HCT116 (cell line): ENCODE data around the gene CDK13. TPM values are rescaled to one million over a fixed set of nuclear protein-coding genes. Genes with fewer than 3 reads are reported as not detected.

ENCODE experiments used
- ATAC-seq: fragments of 200-7000 bp; cut with Tn5 transposase; 2 replicates; pipeline ENCODE4 v1.9.1; 2020; ENCODE audit warnings: mild to moderate bottlenecking, moderate library complexity
- BruUV-seq: library from RNA; stranded (reverse); fragments of 400-500 nt; replicated peaks from 2 replicates; lab custom pipeline; 2021; lab: Mats Ljungman, UMichigan
- CTCF ChIA-PET: fragments of 300-600 bp; sonication (Branson Sonifier 250); formaldehyde crosslinking; loops from one replicate; lab custom pipeline; 2021; ENCODE audit warnings: antibody characterized with exemption; lab: Charles Lee
- POLR2A ChIA-PET: fragments of 300-600, 350-600 bp; sonication (Branson Sonifier 250); formaldehyde crosslinking; loops from one replicate; lab custom pipeline; 2021; ENCODE audit warnings: antibody characterized with exemption; lab: Charles Lee
- RAD21 ChIA-PET, 2 experiments: fragments of 300-600 bp; sonication (Branson Sonifier 250); formaldehyde crosslinking; loops; one replicate each; lab custom pipeline; 2023; ENCODE audit warnings: low total read pairs in 2 of 2; ENCODE audit not compliant: uncharacterized antibody in 2 of 2, unreplicated experiment in 2 of 2, low non-redundant PET in 1 of 2; lab: Charles Lee
- DNase-seq: peaks from one replicate; pipeline ENCODE4 v3.0.0-alpha.2; 2010; ENCODE audit warnings: low read depth, low spot score
- H2AFZ ChIP-seq: fragments of 200-600 bp; shearing (Covaris generic), sonication (generic); 2 replicates; pipeline ENCODE4 v1.6.1; 2017; ENCODE audit warnings: low read depth, mixed run types, mixed read lengths, antibody characterized with exemption, low read length; ENCODE audit not compliant: poor library complexity, severe bottlenecking
- H3K27ac ChIP-seq: 2 replicates; pipeline ENCODE4 v1.5.1; 2012; ENCODE audit warnings: low read depth, low read length
- H3K27me3 ChIP-seq: fragments of 200-600 bp; sonication (generic); 2 replicates; pipeline ENCODE4 v1.6.1; 2016; ENCODE audit warnings: mixed run types, low read length, mixed read lengths; ENCODE audit not compliant: insufficient read depth
- H3K36me3 ChIP-seq, 2 experiments: fragments of 200-500 bp in 1 of 2; fragments of 200-600 bp in 1 of 2; sonication (Bioruptor generic) in 1 of 2; sonication (generic) in 1 of 2; 2 replicates each; pipeline versions ENCODE4 v1.5.1 to v1.6.1; 2014 to 2016; ENCODE audit warnings: low read length in 2 of 2, inconsistent platforms in 1 of 2, mixed read lengths in 1 of 2, mixed run types in 1 of 2; ENCODE audit not compliant: insufficient read depth in 2 of 2, control insufficient read depth in 1 of 2
- H3K4me1 ChIP-seq, 2 experiments: fragments of 200-600 bp in 1 of 2; sonication (generic) in 1 of 2; 2 replicates each; pipeline versions ENCODE4 v1.5.1 to v1.6.1; 2012 to 2017; ENCODE audit warnings: low read length in 2 of 2, inconsistent platforms in 1 of 2, mild to moderate bottlenecking in 1 of 2, mixed read lengths in 1 of 2, mixed run types in 1 of 2, moderate library complexity in 1 of 2; ENCODE audit not compliant: insufficient read depth in 2 of 2, control insufficient read depth in 1 of 2
- H3K4me2 ChIP-seq: fragments of 200-600 bp; sonication (generic); 2 replicates; pipeline ENCODE4 v1.6.1; 2017; ENCODE audit warnings: mixed run types, low read length, mixed read lengths
- H3K4me3 ChIP-seq, 2 experiments: fragments of 200-600 bp in 1 of 2; sonication (generic) in 1 of 2; replicated peaks in 1 of 2; 2 replicates each; pipeline ENCODE4 v1.5.1; 2011 to 2016; ENCODE audit warnings: low read length in 2 of 2, control low read depth in 1 of 2, low read depth in 1 of 2, mild to moderate bottlenecking in 1 of 2, mixed read lengths in 1 of 2, mixed run types in 1 of 2
- H3K79me2 ChIP-seq: fragments of 200-600 bp; sonication (generic); 2 replicates; pipeline ENCODE4 v1.6.1; 2017; ENCODE audit warnings: mild to moderate bottlenecking, mixed run types, low read length, moderate library complexity, mixed read lengths; ENCODE audit not compliant: insufficient read depth
- H3K9ac ChIP-seq: fragments of 200-600 bp; sonication (generic); 2 replicates; pipeline ENCODE4 v1.6.1; 2016; ENCODE audit warnings: low read length, mixed read lengths
- H3K9me2 ChIP-seq: fragments of 200-600 bp; sonication (generic), shearing (Covaris generic); 2 replicates; pipeline ENCODE4 v1.6.1; 2017; ENCODE audit warnings: mixed run types, mild to moderate bottlenecking, moderate library complexity; ENCODE audit not compliant: insufficient read depth
- H3K9me3 ChIP-seq, 2 experiments: fragments of 200-500 bp in 1 of 2; fragments of 200-600 bp in 1 of 2; sonication (Bioruptor generic) in 1 of 2; sonication (generic) in 1 of 2; 2 replicates each; pipeline ENCODE4 v1.6.1; 2014 to 2017; ENCODE audit warnings: low read length in 2 of 2, mixed read lengths in 2 of 2, inconsistent platforms in 1 of 2, low read depth in 1 of 2, mild to moderate bottlenecking in 1 of 2, mixed run types in 1 of 2, moderate library complexity in 1 of 2; ENCODE audit not compliant: control insufficient read depth in 1 of 2, insufficient read depth in 1 of 2
- H4K20me1 ChIP-seq: fragments of 200-600 bp; sonication (generic), shearing (Covaris generic); 2 replicates; pipeline ENCODE4 v1.6.1; 2017; ENCODE audit warnings: mixed run types, mild to moderate bottlenecking, moderate library complexity; ENCODE audit not compliant: insufficient read depth
- CBX3 ChIP-seq: IDR thresholded peaks from 2 replicates; pipeline ENCODE4 v1.6.1; 2012; ENCODE audit warnings: low read depth
- CEBPB ChIP-seq: IDR thresholded peaks from 2 replicates; pipeline ENCODE4 v1.6.1; 2012; ENCODE audit warnings: low read depth
- EGR1 ChIP-seq: IDR thresholded peaks from 2 replicates; pipeline ENCODE4 v1.6.1; 2012; ENCODE audit warnings: low read depth
- EZH2 ChIP-seq: fragments of 200-600 bp; sonication (generic); IDR thresholded peaks from 2 replicates; pipeline ENCODE4 v1.6.1; 2017; ENCODE audit warnings: antibody characterized with exemption, mixed run types
- JUND ChIP-seq: IDR thresholded peaks from 2 replicates; pipeline ENCODE4 v1.6.1; 2012
- POLR2A ChIP-seq: IDR thresholded peaks from 2 replicates; pipeline ENCODE4 v1.7.0; 2011; ENCODE audit warnings: borderline replicate concordance; ENCODE audit not compliant: insufficient read depth, insufficient read length; ENCODE audit errors: extremely low read depth
- POLR2AphosphoS5 ChIP-seq: IDR thresholded peaks from 2 replicates; pipeline ENCODE4 v1.6.1; 2011; ENCODE audit warnings: mild to moderate bottlenecking, low read depth, low read length, moderate library complexity
- REST ChIP-seq: IDR thresholded peaks from 2 replicates; pipeline ENCODE4 v1.6.1; 2012; ENCODE audit warnings: low read depth
- SRF ChIP-seq: IDR thresholded peaks from 2 replicates; pipeline ENCODE4 v1.6.1; 2012; ENCODE audit warnings: low read depth
- TCF7L2 ChIP-seq: IDR thresholded peaks from 2 replicates; pipeline ENCODE4 v1.7.0; 2011; ENCODE audit warnings: borderline replicate concordance, inconsistent platforms; ENCODE audit not compliant: insufficient read depth, insufficient read length; ENCODE audit errors: extremely low read depth
- ZFX ChIP-seq: fragments of 450-650 bp; IDR thresholded peaks from 2 replicates; pipeline ENCODE4 v1.6.1; 2017
- ZNF274 ChIP-seq: fragments of 200-500 bp; sonication (Bioruptor generic); IDR thresholded peaks from 2 replicates; pipeline ENCODE4 v1.6.1; 2014; ENCODE audit warnings: mild to moderate bottlenecking, low read depth, low read length, inconsistent platforms
- intact Hi-C: fragments of 100-400 bp; cut with micrococcal nuclease; formaldehyde crosslinking; loops from 2 replicates; pipeline ENCODE4 v1.10.0; 2022
- total RNA-seq: library from RNA; stranded (reverse); gene quantifications from one replicate; pipeline ENCODE4 v1.2.1, GENCODE V29; 2021; ENCODE audit not compliant: unreplicated experiment

CDK13 gene
- total RNA-seq, 1 experiment from 2014 or later = 28.8 TPM

- Histone ChIP-seq H2AFZ (no peak overlapping the region), H3K79me2 (peaks cover 11% of the 10 kb centered on the region), H4K20me1 (no peaks in the 10 kb centered on the region), H3K27ac (no peak overlapping the region), H3K27me3 (no peaks in the 10 kb centered on the region), H3K9me3 (no peaks in the 10 kb centered on the region)
- ATAC-seq = no peak
- TF ChIP-seq EGR1 = no peak
- TF ChIP-seq JUND = no peak
- TF ChIP-seq ZNF274 = no peak
- no peak for TF ChIP-seq TCF7L2
- no peak for TF ChIP-seq SRF
- no peak for TF ChIP-seq ZFX
- no peak for TF ChIP-seq CBX3
- no peak for TF ChIP-seq CEBPB
- TF ChIP-seq POLR2AphosphoS5 = no peak
- TF ChIP-seq, all 23 proteins: peak for 0
- CTCF ChIA-PET = no interaction called here
- Histone ChIP-seq H3K4me1 (no peaks in the 10 kb centered on the region), H3K36me3 (no peaks in the 10 kb centered on the region), H3K9me2 (no peaks in the 10 kb centered on the region), H3K9ac (no peak overlapping the region), H3K4me3 (no peak overlapping the region), H3K4me2 (no peak overlapping the region)
- RAD21 ChIA-PET = no interaction called here
- POLR2A ChIA-PET = no interaction called here
- DNase-seq = no peak
- BruUV-seq = no TSS peak
- intact Hi-C loops = no loop called here
These were observed 59.2 kb downstream of the CDK13 start for GRCh38 chr7:40009301-40009700.

GRCh38 chr7:40014376-40014775 lies 64.3 kb downstream of the CDK13 start:
- Histone ChIP-seq H3K9ac (no peak overlapping the region), H3K27ac (no peak overlapping the region), H3K4me2 (no peak overlapping the region), H3K36me3 (no peaks in the 10 kb centered on the region), H3K27me3 (no peaks in the 10 kb centered on the region), H3K79me2 (peaks cover 9% of the 10 kb centered on the region; the same call in 1 of the 2 replicates), H4K20me1 (no peaks in the 10 kb centered on the region), H3K9me3 (no peaks in the 10 kb centered on the region), H2AFZ (no peak overlapping the region), H3K4me1 (no peaks in the 10 kb centered on the region), H3K4me3 (no peak overlapping the region), H3K9me2 (no peaks in the 10 kb centered on the region)
- BruUV-seq = no TSS peak
- no peak for TF ChIP-seq CBX3
- no peak for TF ChIP-seq EZH2
- TF ChIP-seq REST = no peak
- no peak for TF ChIP-seq POLR2AphosphoS5
- no peak for TF ChIP-seq POLR2A
- CTCF ChIA-PET = interaction anchor here (1.7 kb wide), 1 partner anchor 38 kb away, joined by 4 read pairs; no protein-coding TSS in a partner anchor
- POLR2A ChIA-PET = no interaction called here
- intact Hi-C loops = no loop called here
- DNase-seq = no peak
- ATAC-seq = no peak
- RAD21 ChIA-PET = no interaction called here
